Stimulated activated CD4-positive, alpha-beta T cell treated with anti-CD3 and anti-CD28 coated beads, Interleukin-1b, Interleukin-23, amount 100 ng/mL, for 1 hour (primary cell): ENCODE data around the gene CHN2.

Experiments used
- DNase-seq, 2 donors: peaks; one replicate each; pipeline ENCODE4 v3.0.0-alpha.2; 2020; ENCODE audit warnings: low read depth in 2 of 2

The CHN2 gene

GRCh38 chr7:29464753-29465152 lies 270.2 kb downstream of the CHN2 start:
- DNase-seq: no peak

- DNase-seq: no peak
Measured at GRCh38 chr7:29467193-29467926, 272.8 kb downstream of the CHN2 start.

GRCh38 chr7:29468196-29468595 lies 273.6 kb downstream of the CHN2 start:
- no peak for DNase-seq

GRCh38 chr7:29469281-29469680 lies 274.7 kb downstream of the CHN2 start:
- no peak for DNase-seq

GRCh38 chr7:29469976-29470557 lies 275.5 kb downstream of the CHN2 start:
- no peak for DNase-seq

GRCh38 chr7:29471444-29472138 lies 277.0 kb downstream of the CHN2 start:
- no peak for DNase-seq

GRCh38 chr7:29476916-29477315 lies 282.3 kb downstream of the CHN2 start:
- no peak for DNase-seq

- no peak for DNase-seq
Measured at GRCh38 chr7:29478226-29478625, 283.7 kb downstream of the CHN2 start.

GRCh38 chr7:29478687-29479240 lies 284.2 kb downstream of the CHN2 start:
- DNase-seq: no peak

GRCh38 chr7:29479301-29480200 lies 285.0 kb downstream of the CHN2 start:
- no peak for DNase-seq

- no peak for DNase-seq
Measured at GRCh38 chr7:29480451-29480850, 285.9 kb downstream of the CHN2 start.

- DNase-seq: no peak
Measured at GRCh38 chr7:29480934-29481651, 286.5 kb downstream of the CHN2 start.

GRCh38 chr7:29482056-29482455 lies 287.5 kb downstream of the CHN2 start:
- no peak for DNase-seq

- no peak for DNase-seq
Measured at GRCh38 chr7:29483219-29484104, 288.9 kb downstream of the CHN2 start.

GRCh38 chr7:29484280-29484679 lies 289.7 kb downstream of the CHN2 start:
- no peak for DNase-seq

GRCh38 chr7:29485339-29486190 lies 291.0 kb downstream of the CHN2 start:
- no peak for DNase-seq

GRCh38 chr7:29486191-29486700 lies 291.7 kb downstream of the CHN2 start:
- DNase-seq: no peak

GRCh38 chr7:29487424-29487823 lies 292.8 kb downstream of the CHN2 start:
- no peak for DNase-seq
